BJ (cell line): ENCODE measurements around the gene KRT72. TPM values are rescaled to one million over a fixed set of nuclear protein-coding genes. Genes with fewer than 3 reads are reported as not detected.

ENCODE experiments used
- CTCF ChIA-PET: fragments of 350-600 bp; formaldehyde crosslinking; extraction: SDS; loops from one replicate; lab custom pipeline; 2021; ENCODE audit warnings: antibody characterized with exemption, inconsistent platforms; lab: Yijun Ruan, JAX
- POLR2A ChIA-PET: fragments of 300-600 bp; sonication (Branson Sonifier 250); formaldehyde crosslinking; extraction: SDS; loops from one replicate; lab custom pipeline; 2021; ENCODE audit warnings: antibody characterized with exemption; lab: Charles Lee
- DNase-seq: peaks from one replicate; pipeline ENCODE4 v3.0.0-alpha.2; 2011; ENCODE audit warnings: low read depth
- H3K27me3 ChIP-seq: 2 replicates; pipeline ENCODE4 v1.6.0; 2011; ENCODE audit warnings: low read length; ENCODE audit not compliant: control insufficient read depth, insufficient read depth
- H3K36me3 ChIP-seq: 2 replicates; pipeline ENCODE4 v1.5.1; 2011; ENCODE audit warnings: low read length; ENCODE audit not compliant: control insufficient read depth, insufficient read depth
- H3K4me3 ChIP-seq: 2 replicates; pipeline ENCODE4 v1.5.1; 2011; ENCODE audit warnings: low read depth, mild to moderate bottlenecking, control low read depth, low read length
- polyA plus RNA-seq: library from polyadenylated mRNA; depleted of rRNA; stranded (reverse); fragments of >200 nt; gene quantifications from 2 replicates; pipeline ENCODE4 v1.2.3, GENCODE V29; 2011
- TF ChIP-seq, protein P1 (sequence below): IDR thresholded peaks from 2 replicates; pipeline ENCODE4 v1.5.1; 2011; ENCODE audit warnings: low read depth, mild to moderate bottlenecking, control low read depth, inconsistent platforms, low read length, moderate library complexity; ENCODE audit not compliant: insufficient read depth

The KRT72 gene
- polyA plus RNA-seq, 1 experiment = not detected

- Histone ChIP-seq H3K4me3 (no peak overlapping the region), H3K27me3 (peaks cover 14% of the 10 kb centered on the region), H3K36me3 (no peaks in the 10 kb centered on the region)
- CTCF ChIA-PET = interaction anchor here (1.0 kb wide), 1 partner anchor 257 kb away, joined by 3 read pairs; no protein-coding TSS in a partner anchor
- TF ChIP-seq, protein P1, sequence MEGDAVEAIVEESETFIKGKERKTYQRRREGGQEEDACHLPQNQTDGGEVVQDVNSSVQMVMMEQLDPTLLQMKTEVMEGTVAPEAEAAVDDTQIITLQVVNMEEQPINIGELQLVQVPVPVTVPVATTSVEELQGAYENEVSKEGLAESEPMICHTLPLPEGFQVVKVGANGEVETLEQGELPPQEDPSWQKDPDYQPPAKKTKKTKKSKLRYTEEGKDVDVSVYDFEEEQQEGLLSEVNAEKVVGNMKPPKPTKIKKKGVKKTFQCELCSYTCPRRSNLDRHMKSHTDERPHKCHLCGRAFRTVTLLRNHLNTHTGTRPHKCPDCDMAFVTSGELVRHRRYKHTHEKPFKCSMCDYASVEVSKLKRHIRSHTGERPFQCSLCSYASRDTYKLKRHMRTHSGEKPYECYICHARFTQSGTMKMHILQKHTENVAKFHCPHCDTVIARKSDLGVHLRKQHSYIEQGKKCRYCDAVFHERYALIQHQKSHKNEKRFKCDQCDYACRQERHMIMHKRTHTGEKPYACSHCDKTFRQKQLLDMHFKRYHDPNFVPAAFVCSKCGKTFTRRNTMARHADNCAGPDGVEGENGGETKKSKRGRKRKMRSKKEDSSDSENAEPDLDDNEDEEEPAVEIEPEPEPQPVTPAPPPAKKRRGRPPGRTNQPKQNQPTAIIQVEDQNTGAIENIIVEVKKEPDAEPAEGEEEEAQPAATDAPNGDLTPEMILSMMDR = no peak
- no peak for DNase-seq
- POLR2A ChIA-PET = no interaction called here
Observed at GRCh38 chr12:52613384-52614030, 12.2 kb upstream of the KRT72 start.

DNA sequence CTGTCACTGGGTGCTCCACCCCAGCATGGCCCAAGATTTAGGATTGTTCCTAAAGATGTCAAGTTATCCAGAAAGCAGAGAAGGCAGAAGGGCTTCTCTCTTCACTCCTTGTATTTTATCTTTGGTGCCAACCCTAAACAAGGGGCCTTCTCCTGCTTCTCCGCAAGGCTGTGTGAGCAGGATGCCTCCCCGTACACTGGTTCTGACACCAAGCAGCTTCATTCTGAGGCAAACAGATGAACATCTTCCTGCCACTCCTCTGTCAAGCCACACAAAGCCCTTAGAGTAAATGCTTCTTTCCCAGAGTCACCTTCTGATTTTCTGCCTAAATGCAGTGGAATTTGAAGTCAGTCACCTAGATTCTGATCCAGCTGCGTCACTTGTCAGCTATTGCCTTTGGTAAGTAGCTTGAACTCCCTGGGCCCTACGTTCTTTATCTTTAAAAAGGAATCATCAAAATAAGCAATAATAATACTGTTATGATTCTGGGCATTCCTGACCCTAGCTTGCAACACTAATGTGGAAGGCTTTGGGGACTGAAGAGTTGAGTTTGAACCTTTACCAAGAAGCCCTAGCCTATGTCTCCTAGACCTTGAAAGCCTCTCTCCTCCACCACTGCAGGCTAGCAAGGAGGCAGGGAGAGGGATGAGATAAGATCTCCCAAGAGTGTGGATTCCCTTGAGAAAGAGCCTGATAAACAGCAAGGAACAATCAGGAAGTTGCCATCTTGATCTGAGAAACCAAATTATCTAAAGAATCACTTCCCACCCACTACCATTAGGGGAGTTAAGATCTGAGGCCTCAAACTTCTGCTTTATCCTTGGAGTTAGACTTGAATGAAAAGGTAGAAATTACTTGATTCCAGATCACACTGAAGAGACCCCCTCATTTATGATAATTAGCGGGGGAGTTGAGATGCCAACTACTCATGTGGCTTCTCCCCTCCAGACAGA, 11.4 kb upstream of the KRT72 start:
- TF ChIP-seq, protein P1 = no peak
- CTCF ChIA-PET = interaction anchor here (1.0 kb wide), 1 partner anchor 258 kb away, joined by 3 read pairs; no protein-coding TSS in a partner anchor
- no peak for DNase-seq
- H3K36me3 ChIP-seq = no peaks in the 10 kb centered on the region
- H3K4me3 ChIP-seq = no peak overlapping the region
- POLR2A ChIA-PET = no interaction called here
- H3K27me3 ChIP-seq = peaks cover 16% of the 10 kb centered on the region

GRCh38 chr12:52611080-52611468, 9.8 kb upstream of the KRT72 start:
- no peak for DNase-seq
- no peak overlapping the region for H3K4me3 ChIP-seq
- TF ChIP-seq, protein P1 = no peak
- ChIA-PET POLR2A (no interaction called here), CTCF (no interaction called here)
- H3K27me3 ChIP-seq = peaks cover 16% of the 10 kb centered on the region
- H3K36me3 ChIP-seq = no peaks in the 10 kb centered on the region

GRCh38 chr12:52608826-52609630, 7.8 kb upstream of the KRT72 start:
- CTCF ChIA-PET = interaction anchor here (1.7 kb wide), 1 partner anchor 256 kb away, joined by 5 read pairs; no protein-coding TSS in a partner anchor
- TF ChIP-seq, protein P1 = no peak
- Histone ChIP-seq H3K27me3 (peaks cover 19% of the 10 kb centered on the region), H3K36me3 (no peaks in the 10 kb centered on the region), H3K4me3 (no peak overlapping the region)
- no peak for DNase-seq
- POLR2A ChIA-PET = no interaction called here
